IMR-90 (cell line): ENCODE results near the gene GNA14. TPM values are rescaled to one million over a fixed set of nuclear protein-coding genes. Genes with fewer than 3 reads are reported as not detected.

Source experiments
- ATAC-seq: fragments of 200-7000 bp; cut with Tn5 transposase; 2 replicates; pipeline ENCODE4 v1.9.1; 2020; ENCODE audit warnings: low read depth, mild to moderate bottlenecking, moderate library complexity
- BruUV-seq: library from RNA; stranded (reverse); fragments of 400-500 nt; replicated peaks from 2 replicates; lab custom pipeline; 2021; lab: Mats Ljungman, UMichigan
- CTCF ChIA-PET: fragments of 300-600 bp; formaldehyde crosslinking; extraction: SDS; loops from one replicate; lab custom pipeline; 2021; ENCODE audit warnings: antibody characterized with exemption; lab: Yijun Ruan, JAX
- POLR2A ChIA-PET: fragments of 300-600 bp; sonication (Branson Sonifier 250); formaldehyde crosslinking; loops from one replicate; lab custom pipeline; 2022; ENCODE audit warnings: antibody characterized with exemption; ENCODE audit not compliant: unreplicated experiment; lab: Charles Lee
- DNase-seq: peaks from one replicate; pipeline ENCODE4 v3.0.0; 2013
- H2AFZ ChIP-seq: replicated peaks from 2 replicates; pipeline ENCODE3; 2013; ENCODE audit warnings: low read length, mild to moderate bottlenecking; ENCODE audit not compliant: poor library complexity
- H2AK5ac ChIP-seq: 2 replicates; pipeline ENCODE4 v1.6.1; 2013; ENCODE audit warnings: low read depth, low read length, inconsistent platforms
- H2AK9ac ChIP-seq: replicated peaks from 2 replicates; pipeline ENCODE3; 2013; ENCODE audit warnings: mild to moderate bottlenecking, low read depth, low read length, moderate library complexity; ENCODE audit not compliant: poor library complexity
- H2BK120ac ChIP-seq: 2 replicates; pipeline ENCODE4 v1.6.1; 2013; ENCODE audit warnings: low read depth, low read length, inconsistent platforms
- H2BK15ac ChIP-seq: 3 replicates; pipeline ENCODE4 v1.6.1; 2013; ENCODE audit warnings: low read depth, low read length, inconsistent platforms
- H2BK20ac ChIP-seq: 2 replicates; pipeline ENCODE4 v1.6.1; 2013; ENCODE audit warnings: low read depth, mild to moderate bottlenecking, inconsistent platforms, low read length, moderate library complexity
- H2BK5ac ChIP-seq: 2 replicates; pipeline ENCODE4 v1.6.1; 2013; ENCODE audit warnings: mild to moderate bottlenecking, low read depth, low read length, inconsistent platforms; ENCODE audit not compliant: poor library complexity, severe bottlenecking
- H3K14ac ChIP-seq: replicated peaks from 2 replicates; pipeline ENCODE4 v1.6.1; 2013; ENCODE audit warnings: low read depth, low read length, inconsistent platforms
- H3K18ac ChIP-seq: 2 replicates; pipeline ENCODE4 v1.6.1; 2013; ENCODE audit warnings: low read depth, low read length, control low read depth
- H3K23ac ChIP-seq: 2 replicates; pipeline ENCODE4 v1.6.1; 2013; ENCODE audit warnings: low read depth, low read length, inconsistent platforms
- H3K27ac ChIP-seq: 2 replicates; pipeline ENCODE4 v1.5.1; 2013; ENCODE audit warnings: mild to moderate bottlenecking, control low read depth, low read length; ENCODE audit not compliant: insufficient read depth
- H3K27me3 ChIP-seq: 2 replicates; pipeline ENCODE4 v1.6.1; 2013; ENCODE audit warnings: low read length; ENCODE audit not compliant: control insufficient read depth, insufficient read depth
- H3K36me3 ChIP-seq: 2 replicates; pipeline ENCODE4 v1.6.1; 2013; ENCODE audit warnings: low read length, mixed read lengths; ENCODE audit not compliant: control insufficient read depth, insufficient read depth
- H3K4ac ChIP-seq: 2 replicates; pipeline ENCODE4 v1.6.1; 2013; ENCODE audit warnings: low read depth, low read length, inconsistent platforms
- H3K4me1 ChIP-seq: 2 replicates; pipeline ENCODE4 v1.6.1; 2013; ENCODE audit warnings: low read length, mixed read lengths; ENCODE audit not compliant: control insufficient read depth, insufficient read depth
- H3K4me2 ChIP-seq: 2 replicates; pipeline ENCODE4 v1.6.1; 2013; ENCODE audit warnings: low read depth, mild to moderate bottlenecking, control low read depth, low read length, moderate library complexity
- H3K4me3 ChIP-seq: 2 replicates; pipeline ENCODE4 v1.5.1; 2013; ENCODE audit warnings: low read depth, mild to moderate bottlenecking, control low read depth, low read length, moderate library complexity; ENCODE audit not compliant: insufficient read depth
- H3K56ac ChIP-seq: 2 replicates; pipeline ENCODE4 v1.6.1; 2013; ENCODE audit warnings: low read length, inconsistent platforms; ENCODE audit not compliant: insufficient read depth; ENCODE audit errors: extremely low read depth
- H3K79me1 ChIP-seq, 2 experiments: 2 replicates each; pipeline ENCODE4 v1.6.1; 2013; ENCODE audit warnings: low read length in 2 of 2, inconsistent platforms in 1 of 2, low read depth in 1 of 2
- H3K9ac ChIP-seq: 2 replicates; pipeline ENCODE4 v1.6.1; 2013; ENCODE audit warnings: low read depth, low read length, control low read depth
- H3K9me1 ChIP-seq: 2 replicates; pipeline ENCODE4 v1.6.1; 2013; ENCODE audit warnings: low read length, inconsistent platforms; ENCODE audit not compliant: insufficient read depth
- H3K9me3 ChIP-seq: 2 replicates; pipeline ENCODE4 v1.6.1; 2013; ENCODE audit warnings: low read length; ENCODE audit not compliant: control insufficient read depth, insufficient read depth
- H4K20me1 ChIP-seq: 2 replicates; pipeline ENCODE4 v1.6.1; 2013; ENCODE audit warnings: low read length, inconsistent platforms; ENCODE audit not compliant: insufficient read depth
- H4K5ac ChIP-seq: 2 replicates; pipeline ENCODE4 v1.6.1; 2013; ENCODE audit warnings: mild to moderate bottlenecking, low read depth, low read length, control low read depth
- H4K8ac ChIP-seq, 2 experiments: 2 replicates each; pipeline ENCODE4 v1.6.1; 2013; ENCODE audit warnings: low read depth in 2 of 2, low read length in 2 of 2, control low read depth in 1 of 2, inconsistent platforms in 1 of 2
- H4K91ac ChIP-seq: 2 replicates; pipeline ENCODE4 v1.6.1; 2013; ENCODE audit warnings: low read depth, low read length, inconsistent platforms; ENCODE audit not compliant: insufficient read depth
- CEBPB ChIP-seq: IDR thresholded peaks from 2 replicates; pipeline ENCODE4 v1.6.1; 2012; ENCODE audit warnings: low read depth, low read length, improper control_type of control experiment
- ELK1 ChIP-seq: fragments of 150-350 bp; IDR thresholded peaks from 2 replicates; pipeline ENCODE4 v1.6.1; 2016; ENCODE audit warnings: low read depth, mild to moderate bottlenecking, low read length, moderate library complexity, borderline replicate concordance
- MXI1 ChIP-seq: IDR thresholded peaks from 2 replicates; pipeline ENCODE4 v1.6.1; 2012; ENCODE audit warnings: low read depth, mild to moderate bottlenecking, low read length, moderate library complexity, borderline replicate concordance
- NFE2L2 ChIP-seq: fragments of 150-350 bp; IDR thresholded peaks from 2 replicates; pipeline ENCODE4 v1.6.1; 2016; ENCODE audit warnings: low read depth, mild to moderate bottlenecking, low read length
- POLR2A ChIP-seq: IDR thresholded peaks from 2 replicates; pipeline ENCODE4 v1.6.1; 2012; ENCODE audit warnings: mild to moderate bottlenecking, low read depth, low read length
- RCOR1 ChIP-seq: IDR thresholded peaks from 2 replicates; pipeline ENCODE4 v1.6.1; 2012; ENCODE audit warnings: mild to moderate bottlenecking, low read length, improper control_type of control experiment; ENCODE audit not compliant: insufficient replicate concordance
- RFX5 ChIP-seq: IDR thresholded peaks from 2 replicates; pipeline ENCODE4 v1.8.0; 2012; ENCODE audit warnings: low read depth, mild to moderate bottlenecking, low read length, moderate library complexity
- SMC3 ChIP-seq: fragments of 150-350 bp; IDR thresholded peaks from 2 replicates; pipeline ENCODE4 v1.6.1; 2016; ENCODE audit warnings: low read depth, mild to moderate bottlenecking, antibody characterized with exemption, low read length, moderate library complexity
- WGBS, 2 experiments: methylation state at CpG; one replicate each; pipeline versions ENCODE4 v1.1.5 to v1.1.7; 2013; ENCODE audit warnings: missing lambda C conversion rate in 2 of 2; ENCODE audit not compliant: insufficient read length in 1 of 2; ENCODE audit errors: extremely low coverage in 2 of 2; 5-methylcytosine and 5-hydroxymethylcytosine counted together
- dilution Hi-C: fragments of 300-500 bp; cut with HindIII; formaldehyde crosslinking; loops from one replicate; pipeline ENCODE4 v1.14.3; 2018; ENCODE audit warnings: low sequenced_read_pairs; ENCODE audit not compliant: unreplicated experiment
- in situ Hi-C: fragments of 300-500 bp; cut with MboI; formaldehyde crosslinking; loops from 3 replicates; pipeline ENCODE4 v1.14.3; 2019; ENCODE audit warnings: low sequenced_read_pairs, inconsistent platforms, mixed read lengths
- intact Hi-C: fragments of 100-400 bp; cut with micrococcal nuclease; formaldehyde crosslinking; loops from 2 replicates; pipeline ENCODE4 v1.10.0; 2022
- polyA plus RNA-seq, 3 experiments: library from polyadenylated mRNA; depleted of rRNA; stranded (reverse); fragments of >200 nt; gene quantifications; 2 replicates each; pipeline ENCODE4 v1.2.3, GENCODE V29; 2012; ENCODE audit warnings: low replicate concordance in 1 of 3
- total RNA-seq: library from RNA; depleted of rRNA; stranded (reverse); fragments of >200 nt; gene quantifications from 2 replicates; pipeline ENCODE4 v1.2.3, GENCODE V29; 2012

GNA14 gene
- total and polyA plus RNA-seq, 2 of the 4 experiments (the other 2 are of a cell fraction), result under 0.01 to 0.03 TPM

GRCh38 chr9:77516781-77517180 is 131.3 kb downstream of the GNA14 start:
- Histone ChIP-seq H2BK5ac (no peak overlapping the region), H2BK120ac (no peak overlapping the region), H4K91ac (no peak overlapping the region), H3K18ac (no peak overlapping the region), H2BK20ac (no peak overlapping the region), H3K79me1 (no peaks in the 10 kb centered on the region), H2AK5ac (no peak overlapping the region), H3K36me3 (no peaks in the 10 kb centered on the region), H3K27me3 (no peaks in the 10 kb centered on the region), H2AK9ac (no peak overlapping the region), H3K9me1 (no peaks in the 10 kb centered on the region), H3K4me2 (no peak overlapping the region), H3K4ac (no peak overlapping the region), H2AFZ (no peak overlapping the region), H3K56ac (no peak overlapping the region), H4K8ac (no peak overlapping the region), H4K20me1 (no peaks in the 10 kb centered on the region), H3K27ac (no peak overlapping the region), H3K23ac (no peak overlapping the region), H3K9me3 (no peaks in the 10 kb centered on the region), H4K5ac (no peak overlapping the region), H3K14ac (no peak overlapping the region), H3K4me3 (no peak overlapping the region), H3K4me1 (no peaks in the 10 kb centered on the region), H3K9ac (no peak overlapping the region), H2BK15ac (no peak overlapping the region)
- dilution Hi-C loops (no loop called here), intact Hi-C loops (no loop called here), in situ Hi-C loops (no loop called here)
- ChIA-PET POLR2A (no interaction called here), CTCF (no interaction called here)
- WGBS, 2 experiments, result no CpG with 5 or more reads among the region's 6 CpGs
- no peak for TF ChIP-seq POLR2A
- no peak for TF ChIP-seq SMC3
- TF ChIP-seq RFX5, result no peak
- TF ChIP-seq NFE2L2, result no peak
- TF ChIP-seq RCOR1, result no peak
- TF ChIP-seq MXI1, result no peak
- TF ChIP-seq ELK1, result no peak
- TF ChIP-seq CEBPB, result no peak
- no peak for ATAC-seq
- no peak for DNase-seq
- BruUV-seq, result no TSS peak
